IMR-90 (cell line): ENCODE measurements around the gene STARD8. TPM values are rescaled to one million over a fixed set of nuclear protein-coding genes. Genes with fewer than 3 reads are reported as not detected.

Experiments used
- ATAC-seq: fragments of 200-7000 bp; cut with Tn5 transposase; 2 replicates; pipeline ENCODE4 v1.9.1; 2020; ENCODE audit warnings: low read depth, mild to moderate bottlenecking, moderate library complexity
- BruUV-seq: library from RNA; stranded (reverse); fragments of 400-500 nt; replicated peaks from 2 replicates; lab custom pipeline; 2021; lab: Mats Ljungman, UMichigan
- CTCF ChIA-PET: fragments of 300-600 bp; formaldehyde crosslinking; extraction: SDS; loops from one replicate; lab custom pipeline; 2021; ENCODE audit warnings: antibody characterized with exemption; lab: Yijun Ruan, JAX
- POLR2A ChIA-PET: fragments of 300-600 bp; sonication (Branson Sonifier 250); formaldehyde crosslinking; loops from one replicate; lab custom pipeline; 2022; ENCODE audit warnings: antibody characterized with exemption; ENCODE audit not compliant: unreplicated experiment; lab: Charles Lee
- DNase-seq: peaks from one replicate; pipeline ENCODE4 v3.0.0; 2013
- H2AFZ ChIP-seq: replicated peaks from 2 replicates; pipeline ENCODE3; 2013; ENCODE audit warnings: low read length, mild to moderate bottlenecking; ENCODE audit not compliant: poor library complexity
- H2AK5ac ChIP-seq: 2 replicates; pipeline ENCODE4 v1.6.1; 2013; ENCODE audit warnings: low read depth, low read length, inconsistent platforms
- H2AK9ac ChIP-seq: replicated peaks from 2 replicates; pipeline ENCODE3; 2013; ENCODE audit warnings: mild to moderate bottlenecking, low read depth, low read length, moderate library complexity; ENCODE audit not compliant: poor library complexity
- H2BK120ac ChIP-seq: 2 replicates; pipeline ENCODE4 v1.6.1; 2013; ENCODE audit warnings: low read depth, low read length, inconsistent platforms
- H2BK15ac ChIP-seq: 3 replicates; pipeline ENCODE4 v1.6.1; 2013; ENCODE audit warnings: low read depth, low read length, inconsistent platforms
- H2BK20ac ChIP-seq: 2 replicates; pipeline ENCODE4 v1.6.1; 2013; ENCODE audit warnings: low read depth, mild to moderate bottlenecking, inconsistent platforms, low read length, moderate library complexity
- H2BK5ac ChIP-seq: 2 replicates; pipeline ENCODE4 v1.6.1; 2013; ENCODE audit warnings: mild to moderate bottlenecking, low read depth, low read length, inconsistent platforms; ENCODE audit not compliant: poor library complexity, severe bottlenecking
- H3K14ac ChIP-seq: replicated peaks from 2 replicates; pipeline ENCODE4 v1.6.1; 2013; ENCODE audit warnings: low read depth, low read length, inconsistent platforms
- H3K18ac ChIP-seq: 2 replicates; pipeline ENCODE4 v1.6.1; 2013; ENCODE audit warnings: low read depth, low read length, control low read depth
- H3K23ac ChIP-seq: 2 replicates; pipeline ENCODE4 v1.6.1; 2013; ENCODE audit warnings: low read depth, low read length, inconsistent platforms
- H3K27ac ChIP-seq: 2 replicates; pipeline ENCODE4 v1.5.1; 2013; ENCODE audit warnings: mild to moderate bottlenecking, control low read depth, low read length; ENCODE audit not compliant: insufficient read depth
- H3K27me3 ChIP-seq: 2 replicates; pipeline ENCODE4 v1.6.1; 2013; ENCODE audit warnings: low read length; ENCODE audit not compliant: control insufficient read depth, insufficient read depth
- H3K36me3 ChIP-seq: 2 replicates; pipeline ENCODE4 v1.6.1; 2013; ENCODE audit warnings: low read length, mixed read lengths; ENCODE audit not compliant: control insufficient read depth, insufficient read depth
- H3K4ac ChIP-seq: 2 replicates; pipeline ENCODE4 v1.6.1; 2013; ENCODE audit warnings: low read depth, low read length, inconsistent platforms
- H3K4me1 ChIP-seq: 2 replicates; pipeline ENCODE4 v1.6.1; 2013; ENCODE audit warnings: low read length, mixed read lengths; ENCODE audit not compliant: control insufficient read depth, insufficient read depth
- H3K4me2 ChIP-seq: 2 replicates; pipeline ENCODE4 v1.6.1; 2013; ENCODE audit warnings: low read depth, mild to moderate bottlenecking, control low read depth, low read length, moderate library complexity
- H3K4me3 ChIP-seq: 2 replicates; pipeline ENCODE4 v1.5.1; 2013; ENCODE audit warnings: low read depth, mild to moderate bottlenecking, control low read depth, low read length, moderate library complexity; ENCODE audit not compliant: insufficient read depth
- H3K56ac ChIP-seq: 2 replicates; pipeline ENCODE4 v1.6.1; 2013; ENCODE audit warnings: low read length, inconsistent platforms; ENCODE audit not compliant: insufficient read depth; ENCODE audit errors: extremely low read depth
- H3K79me1 ChIP-seq, 2 experiments: 2 replicates each; pipeline ENCODE4 v1.6.1; 2013; ENCODE audit warnings: low read length in 2 of 2, inconsistent platforms in 1 of 2, low read depth in 1 of 2
- H3K9ac ChIP-seq: 2 replicates; pipeline ENCODE4 v1.6.1; 2013; ENCODE audit warnings: low read depth, low read length, control low read depth
- H3K9me1 ChIP-seq: 2 replicates; pipeline ENCODE4 v1.6.1; 2013; ENCODE audit warnings: low read length, inconsistent platforms; ENCODE audit not compliant: insufficient read depth
- H3K9me3 ChIP-seq: 2 replicates; pipeline ENCODE4 v1.6.1; 2013; ENCODE audit warnings: low read length; ENCODE audit not compliant: control insufficient read depth, insufficient read depth
- H4K20me1 ChIP-seq: 2 replicates; pipeline ENCODE4 v1.6.1; 2013; ENCODE audit warnings: low read length, inconsistent platforms; ENCODE audit not compliant: insufficient read depth
- H4K5ac ChIP-seq: 2 replicates; pipeline ENCODE4 v1.6.1; 2013; ENCODE audit warnings: mild to moderate bottlenecking, low read depth, low read length, control low read depth
- H4K8ac ChIP-seq, 2 experiments: 2 replicates each; pipeline ENCODE4 v1.6.1; 2013; ENCODE audit warnings: low read depth in 2 of 2, low read length in 2 of 2, control low read depth in 1 of 2, inconsistent platforms in 1 of 2
- H4K91ac ChIP-seq: 2 replicates; pipeline ENCODE4 v1.6.1; 2013; ENCODE audit warnings: low read depth, low read length, inconsistent platforms; ENCODE audit not compliant: insufficient read depth
- FOS ChIP-seq: fragments of 150-350 bp; IDR thresholded peaks from 2 replicates; pipeline ENCODE4 v1.6.1; 2016; ENCODE audit warnings: low read depth, low read length
- MAFK ChIP-seq: IDR thresholded peaks from 2 replicates; pipeline ENCODE4 v1.6.1; 2012; ENCODE audit warnings: low read depth, low read length, improper control_type of control experiment
- WGBS, 2 experiments: methylation state at CpG; one replicate each; pipeline versions ENCODE4 v1.1.5 to v1.1.7; 2013; ENCODE audit warnings: missing lambda C conversion rate in 2 of 2; ENCODE audit not compliant: insufficient read length in 1 of 2; ENCODE audit errors: extremely low coverage in 2 of 2; 5-methylcytosine and 5-hydroxymethylcytosine counted together
- dilution Hi-C: fragments of 300-500 bp; cut with HindIII; formaldehyde crosslinking; loops from one replicate; pipeline ENCODE4 v1.14.3; 2018; ENCODE audit warnings: low sequenced_read_pairs; ENCODE audit not compliant: unreplicated experiment
- in situ Hi-C: fragments of 300-500 bp; cut with MboI; formaldehyde crosslinking; loops from 3 replicates; pipeline ENCODE4 v1.14.3; 2019; ENCODE audit warnings: low sequenced_read_pairs, inconsistent platforms, mixed read lengths
- intact Hi-C: fragments of 100-400 bp; cut with micrococcal nuclease; formaldehyde crosslinking; loops from 2 replicates; pipeline ENCODE4 v1.10.0; 2022
- polyA plus RNA-seq, 3 experiments: library from polyadenylated mRNA; depleted of rRNA; stranded (reverse); fragments of >200 nt; gene quantifications; 2 replicates each; pipeline ENCODE4 v1.2.3, GENCODE V29; 2012; ENCODE audit warnings: low replicate concordance in 1 of 3
- total RNA-seq: library from RNA; depleted of rRNA; stranded (reverse); fragments of >200 nt; gene quantifications from 2 replicates; pipeline ENCODE4 v1.2.3, GENCODE V29; 2012

The STARD8 gene
- total and polyA plus RNA-seq, 2 of the 4 experiments (the other 2 are of a cell fraction), result 1.6 to 2.3 TPM

GRCh38 chrX:68757731-68758130 is 110.3 kb downstream of the STARD8 start:
- TF ChIP-seq FOS (no peak), MAFK (no peak)
- no peak overlapping the region for H4K8ac ChIP-seq
- H2AK9ac ChIP-seq, result no peak overlapping the region
- peaks cover 44% of the 10 kb centered on the region for H3K27me3 ChIP-seq
- H3K4ac ChIP-seq, result no peak overlapping the region
- H3K4me1 ChIP-seq, result no peaks in the 10 kb centered on the region
- H3K4me2 ChIP-seq, result no peak overlapping the region
- H3K36me3 ChIP-seq, result no peaks in the 10 kb centered on the region
- ChIA-PET POLR2A (no interaction called here), CTCF (no interaction called here)
- no peak overlapping the region for H3K9ac ChIP-seq
- H3K23ac ChIP-seq, result no peak overlapping the region
- no peak overlapping the region for H3K56ac ChIP-seq
- H4K5ac ChIP-seq, result no peak overlapping the region
- no peaks in the 10 kb centered on the region for H3K79me1 ChIP-seq
- in situ Hi-C loops (no loop called here), intact Hi-C loops (no loop called here), dilution Hi-C loops (no loop called here)
- no TSS peak for BruUV-seq
- no peak overlapping the region for H3K27ac ChIP-seq
- no peak overlapping the region for H2AFZ ChIP-seq
- H2BK15ac ChIP-seq, result no peak overlapping the region
- no peak overlapping the region for H3K18ac ChIP-seq
- no peak overlapping the region for H2BK5ac ChIP-seq
- H3K14ac ChIP-seq, result no peak overlapping the region
- peaks cover 4% of the 10 kb centered on the region for H3K9me3 ChIP-seq
- ATAC-seq (no peak), DNase-seq (no peak)
- H2BK120ac ChIP-seq, result no peak overlapping the region
- WGBS, 2 experiments, result 14% methylated on average over 1 of the region's 2 CpGs; no CpG with 5 or more reads in 1 of the 2 experiments
- H4K91ac ChIP-seq, result no peak overlapping the region
- no peaks in the 10 kb centered on the region for H4K20me1 ChIP-seq
- H3K4me3 ChIP-seq, result no peak overlapping the region
- no peaks in the 10 kb centered on the region for H3K9me1 ChIP-seq
- H2AK5ac ChIP-seq, result no peak overlapping the region
- no peak overlapping the region for H2BK20ac ChIP-seq
